Ovary (tissue), 3 donors: ENCODE results near the gene BTC.

Experiments
- POLR2A ChIP-seq: fragments of 450-650 bp; IDR thresholded peaks from one replicate; pipeline ENCODE4 v1.6.1; 2017; ENCODE audit warnings: antibody characterized with exemption, mild to moderate bottlenecking, moderate library complexity
- TF ChIP-seq, protein P1 (sequence below), 3 donors: fragments of 450-650 bp in 2 of 3; fragments of 200-600 bp in 1 of 3; IDR thresholded peaks; one replicate each; pipeline versions ENCODE4 v1.5.1 to v1.8.0; 2016 to 2022; ENCODE audit warnings: antibody characterized with exemption in 3 of 3, mild to moderate bottlenecking in 1 of 3
- donor health status: DM: no; HTN: no; CAD: no.

DNA sequence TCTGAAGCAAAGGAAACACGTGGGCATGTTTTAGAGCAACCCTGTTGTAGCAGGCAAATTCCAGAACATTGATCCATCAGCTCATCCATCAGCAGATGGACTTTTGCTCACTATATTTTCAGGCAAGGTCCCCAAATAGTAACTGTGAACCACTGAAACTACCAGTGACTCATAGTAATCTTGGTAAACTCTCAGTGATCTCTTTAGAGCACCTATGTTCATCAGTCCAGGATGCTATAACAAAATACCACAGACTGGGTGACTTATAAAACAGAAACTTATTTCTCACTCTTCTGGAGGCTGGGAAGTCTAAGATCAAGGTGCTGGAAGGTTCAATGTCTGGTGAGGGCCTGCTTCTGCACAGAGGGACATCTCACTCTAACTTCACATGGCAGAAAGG lies 28.9 kb upstream of the BTC start:
- no peak for TF ChIP-seq POLR2A
- TF ChIP-seq, protein P1, sequence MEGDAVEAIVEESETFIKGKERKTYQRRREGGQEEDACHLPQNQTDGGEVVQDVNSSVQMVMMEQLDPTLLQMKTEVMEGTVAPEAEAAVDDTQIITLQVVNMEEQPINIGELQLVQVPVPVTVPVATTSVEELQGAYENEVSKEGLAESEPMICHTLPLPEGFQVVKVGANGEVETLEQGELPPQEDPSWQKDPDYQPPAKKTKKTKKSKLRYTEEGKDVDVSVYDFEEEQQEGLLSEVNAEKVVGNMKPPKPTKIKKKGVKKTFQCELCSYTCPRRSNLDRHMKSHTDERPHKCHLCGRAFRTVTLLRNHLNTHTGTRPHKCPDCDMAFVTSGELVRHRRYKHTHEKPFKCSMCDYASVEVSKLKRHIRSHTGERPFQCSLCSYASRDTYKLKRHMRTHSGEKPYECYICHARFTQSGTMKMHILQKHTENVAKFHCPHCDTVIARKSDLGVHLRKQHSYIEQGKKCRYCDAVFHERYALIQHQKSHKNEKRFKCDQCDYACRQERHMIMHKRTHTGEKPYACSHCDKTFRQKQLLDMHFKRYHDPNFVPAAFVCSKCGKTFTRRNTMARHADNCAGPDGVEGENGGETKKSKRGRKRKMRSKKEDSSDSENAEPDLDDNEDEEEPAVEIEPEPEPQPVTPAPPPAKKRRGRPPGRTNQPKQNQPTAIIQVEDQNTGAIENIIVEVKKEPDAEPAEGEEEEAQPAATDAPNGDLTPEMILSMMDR (IDR thresholded peaks at IDR 0.05), result no peak
